HEK293T (cell line): ENCODE measurements around the gene CFHR4.

Experiments
- BHLHE40 ChIP-seq: fragments of 450-650 bp; IDR thresholded peaks from 2 replicates; pipeline ENCODE4 v1.6.1; 2016; ENCODE audit warnings: mild to moderate bottlenecking, moderate library complexity, borderline replicate concordance
- CTBP1 ChIP-seq: fragments of 450-650 bp; IDR thresholded peaks from 2 replicates; pipeline ENCODE4 v1.6.1; 2016; ENCODE audit warnings: borderline replicate concordance
- FOXA1 ChIP-seq: fragments of 450-650 bp; IDR thresholded peaks from 2 replicates; pipeline ENCODE4 v1.6.1; 2016; ENCODE audit warnings: mild to moderate bottlenecking
- FOXM1 ChIP-seq: fragments of 450-650 bp; IDR thresholded peaks from 2 replicates; pipeline ENCODE4 v1.6.1; 2017; ENCODE audit warnings: mild to moderate bottlenecking, borderline replicate concordance
- L3MBTL2 ChIP-seq: fragments of 450-650 bp; conservative IDR thresholded peaks from 2 replicates; pipeline ENCODE4 v1.6.1; 2016; ENCODE audit warnings: mild to moderate bottlenecking
- NFRKB ChIP-seq: fragments of 450-650 bp; IDR thresholded peaks from 2 replicates; pipeline ENCODE4 v1.6.1; 2016; ENCODE audit warnings: mild to moderate bottlenecking, moderate library complexity
- SP1 ChIP-seq: fragments of 450-650 bp; IDR thresholded peaks from 2 replicates; pipeline ENCODE4 v1.6.1; 2017
- SUZ12 ChIP-seq: fragments of 450-650 bp; IDR thresholded peaks from 2 replicates; pipeline ENCODE4 v1.6.1; 2016; ENCODE audit warnings: mild to moderate bottlenecking
- TF ChIP-seq, protein P1 (sequence below): fragments of 450-650 bp; IDR thresholded peaks from 2 replicates; pipeline ENCODE4 v1.6.1; 2016

DNA sequence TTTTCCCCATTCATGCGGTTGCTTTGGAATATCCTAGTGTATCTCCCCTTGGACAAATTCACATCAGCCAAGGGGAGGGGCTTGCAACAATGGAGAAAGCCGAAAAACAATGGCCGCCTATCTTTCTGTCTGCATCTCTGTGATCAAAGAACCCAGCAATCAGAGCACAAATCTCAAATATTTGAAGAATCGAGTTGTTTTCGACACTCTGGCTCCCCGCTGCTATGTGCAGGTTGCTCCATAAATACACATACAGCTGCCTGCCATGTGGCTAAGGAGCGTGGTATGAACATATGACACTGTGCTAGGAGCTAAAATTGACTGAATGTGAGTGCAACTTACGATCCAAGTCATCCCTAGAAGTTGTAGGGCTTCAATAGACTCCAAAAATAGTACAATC is 8.5 kb downstream of the CFHR4 start:
- TF ChIP-seq L3MBTL2 = no peak
- TF ChIP-seq SUZ12 = no peak
- TF ChIP-seq NFRKB = no peak
- TF ChIP-seq FOXM1 = no peak
- TF ChIP-seq, protein P1, sequence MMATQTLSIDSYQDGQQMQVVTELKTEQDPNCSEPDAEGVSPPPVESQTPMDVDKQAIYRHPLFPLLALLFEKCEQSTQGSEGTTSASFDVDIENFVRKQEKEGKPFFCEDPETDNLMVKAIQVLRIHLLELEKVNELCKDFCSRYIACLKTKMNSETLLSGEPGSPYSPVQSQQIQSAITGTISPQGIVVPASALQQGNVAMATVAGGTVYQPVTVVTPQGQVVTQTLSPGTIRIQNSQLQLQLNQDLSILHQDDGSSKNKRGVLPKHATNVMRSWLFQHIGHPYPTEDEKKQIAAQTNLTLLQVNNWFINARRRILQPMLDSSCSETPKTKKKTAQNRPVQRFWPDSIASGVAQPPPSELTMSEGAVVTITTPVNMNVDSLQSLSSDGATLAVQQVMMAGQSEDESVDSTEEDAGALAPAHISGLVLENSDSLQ = no peak
- TF ChIP-seq BHLHE40 = no peak
- TF ChIP-seq CTBP1 = no peak
- TF ChIP-seq FOXA1 = no peak
- TF ChIP-seq SP1 = no peak
